Activated CD4-positive, alpha-beta T cell treated with anti-CD3 and anti-CD28 coated beads for 36 hours (primary cell): ENCODE data around the gene SSBP3. TPM values are rescaled to one million over a fixed set of nuclear protein-coding genes. Genes with fewer than 3 reads are reported as not detected.
A peak's percentile ranks its signal among the peaks of the same experiment; 100 is the strongest.

Experiments used
- ATAC-seq: fragments of 200-7000 bp; cut with Tn5 transposase; one replicate; pipeline ENCODE4 v1.10.0; 2021; ENCODE audit warnings: mild to moderate bottlenecking, moderate library complexity
- CTCF ChIA-PET: fragments of 350-600 bp; sonication (Branson Sonifier 250); formaldehyde crosslinking; loops from one replicate; lab custom pipeline; 2021; ENCODE audit warnings: antibody characterized with exemption; lab: Charles Lee
- POLR2A ChIA-PET: fragments of 350-600 bp; sonication (Branson Sonifier 250); formaldehyde crosslinking; loops from one replicate; lab custom pipeline; 2021; ENCODE audit warnings: antibody characterized with exemption, inconsistent platforms; lab: Charles Lee
- DNase-seq: peaks from one replicate; pipeline ENCODE4 v3.0.0-alpha.2; 2020
- H3K27ac Mint-ChIP-seq: one replicate; pipeline ENCODE4 v1.8.0; 2021; ENCODE audit warnings: mixed read lengths
- H3K27me3 Mint-ChIP-seq: one replicate; pipeline ENCODE4 v1.8.0; 2021; ENCODE audit warnings: mixed read lengths
- H3K36me3 Mint-ChIP-seq: one replicate; pipeline ENCODE4 v1.8.0; 2021; ENCODE audit warnings: low read depth, mixed read lengths
- H3K4me1 Mint-ChIP-seq: one replicate; pipeline ENCODE4 v1.8.0; 2021; ENCODE audit warnings: mixed read lengths
- H3K4me3 Mint-ChIP-seq: one replicate; pipeline ENCODE4 v1.8.0; 2021; ENCODE audit warnings: mild to moderate bottlenecking, moderate library complexity, mixed read lengths
- H3K9me3 Mint-ChIP-seq: one replicate; pipeline ENCODE4 v1.8.0; 2021; ENCODE audit warnings: low read depth, mixed read lengths
- intact Hi-C, 2 experiments: fragments of 100-400 bp; cut with DNase I in 1 of 2; cut with micrococcal nuclease in 1 of 2; formaldehyde crosslinking; loops; one replicate each; pipeline versions ENCODE4 v1.14.2 to v1.15.1; 2022 to 2024; cut with DNase I, micrococcal nuclease
- total RNA-seq, 2 experiments: library from RNA; stranded (reverse); gene quantifications; one replicate each; pipeline ENCODE4 v1.2.3, GENCODE V29; 2021

The SSBP3 gene
- total RNA-seq, 2 experiments from 2014 or later: 40.3 to 64.2 TPM

GRCh38 chr1:54410359-54410758, 4.2 kb upstream of the SSBP3 start:
- no peak overlapping the region for H3K4me3 Mint-ChIP-seq
- H3K9me3 Mint-ChIP-seq: no peaks in the 10 kb centered on the region
- CTCF ChIA-PET: interaction anchor here (0.7 kb wide), 1 partner anchor 58 kb away, joined by 3 read pairs; no protein-coding TSS in a partner anchor
- intact Hi-C loops: no loop called here
- POLR2A ChIA-PET: no interaction called here
- peaks cover 38% of the 10 kb centered on the region for H3K4me1 Mint-ChIP-seq
- H3K27ac Mint-ChIP-seq: no peak overlapping the region
- no peaks in the 10 kb centered on the region for H3K36me3 Mint-ChIP-seq
- ATAC-seq (no peak), DNase-seq (no peak)
- no peaks in the 10 kb centered on the region for H3K27me3 Mint-ChIP-seq

GRCh38 chr1:54409156-54410142, 3.3 kb upstream of the SSBP3 start:
- H3K27me3 Mint-ChIP-seq: no peaks in the 10 kb centered on the region
- DNase-seq (peak; percentile 66), ATAC-seq (peak; percentile 70)
- intact Hi-C loops: loop anchor here (2.0 to 10.0 kb wide), 4 partner anchors 37 to 179 kb away; no protein-coding TSS in a partner anchor
- peaks cover 41% of the 10 kb centered on the region for H3K4me1 Mint-ChIP-seq
- H3K9me3 Mint-ChIP-seq: no peaks in the 10 kb centered on the region
- peak overlapping the region; percentile 57 for H3K27ac Mint-ChIP-seq
- H3K4me3 Mint-ChIP-seq: no peak overlapping the region
- ChIA-PET POLR2A (no interaction called here), CTCF (interaction anchor here (0.6 to 0.7 kb wide), 2 partner anchors 51 to 59 kb away, joined by 3 read pairs; no protein-coding TSS in a partner anchor)
- H3K36me3 Mint-ChIP-seq: no peaks in the 10 kb centered on the region

GRCh38 chr1:54408147-54409066, 2.2 kb upstream of the SSBP3 start:
- intact Hi-C loops: loop anchor here (2.0 to 10.0 kb wide), 4 partner anchors 36 to 178 kb away; no protein-coding TSS in a partner anchor
- Mint-ChIP-seq H3K4me3 (no peak overlapping the region), H3K27ac (peak overlapping the region; percentile 64), H3K27me3 (no peaks in the 10 kb centered on the region), H3K36me3 (peaks cover 9% of the 10 kb centered on the region), H3K9me3 (no peaks in the 10 kb centered on the region), H3K4me1 (peaks cover 46% of the 10 kb centered on the region)
- ChIA-PET POLR2A (interaction anchor here (0.5 to 1.8 kb wide), 5 partner anchors 14 to 1002 kb away, joined by 3 to 15 read pairs (median 4); partner anchors contain the start of genes CYB5RL and MRPL37), CTCF (interaction anchor here (0.6 kb wide), 2 partner anchors 52 to 80 kb away, joined by 3 to 4 read pairs; no protein-coding TSS in a partner anchor)
- ATAC-seq: no peak
- peak; percentile 11 for DNase-seq

GRCh38 chr1:54407404-54408146, 1.4 kb upstream of the SSBP3 start:
- peaks cover 17% of the 10 kb centered on the region for H3K36me3 Mint-ChIP-seq
- DNase-seq (peak; percentile 77), ATAC-seq (peak; percentile 20)
- ChIA-PET POLR2A (interaction anchor here (0.5 to 1.8 kb wide), 6 partner anchors 12 to 1002 kb away, joined by 3 to 15 read pairs (median 4); partner anchors contain the start of genes CYB5RL and MRPL37), CTCF (interaction anchor here (0.6 to 1.0 kb wide), 3 partner anchors 31 to 81 kb away, joined by 4 to 7 read pairs (median 4); no protein-coding TSS in a partner anchor)
- H3K9me3 Mint-ChIP-seq: no peaks in the 10 kb centered on the region
- H3K27ac Mint-ChIP-seq: peak overlapping the region; percentile 88
- peak overlapping the region; percentile 76 for H3K4me3 Mint-ChIP-seq
- no peaks in the 10 kb centered on the region for H3K27me3 Mint-ChIP-seq
- peaks cover 48% of the 10 kb centered on the region for H3K4me1 Mint-ChIP-seq
- intact Hi-C loops: loop anchor here (1.0 to 10.0 kb wide), 7 partner anchors 35 to 355 kb away; partner anchors contain the start of genes CYB5RL (in 1 of the 2), MRPL37 (in 1 of the 2), TCEANC2 (in 1 of the 2) and TMEM59 (in 1 of the 2)

- H3K4me1 Mint-ChIP-seq: peaks cover 51% of the 10 kb centered on the region
- no peaks in the 10 kb centered on the region for H3K27me3 Mint-ChIP-seq
- intact Hi-C loops: loop anchor here (1.0 to 10.0 kb wide), 6 partner anchors 35 to 354 kb away; partner anchors contain the start of genes CYB5RL (in 1 of the 2), MRPL37 (in 1 of the 2), TCEANC2 (in 1 of the 2) and TMEM59 (in 1 of the 2)
- DNase-seq (no peak), ATAC-seq (no peak)
- no peaks in the 10 kb centered on the region for H3K9me3 Mint-ChIP-seq
- H3K27ac Mint-ChIP-seq: peak overlapping the region; percentile 88
- CTCF ChIA-PET: interaction anchor here (0.8 to 1.0 kb wide), 2 partner anchors 30 to 80 kb away, joined by 4 to 7 read pairs; no protein-coding TSS in a partner anchor
- peak overlapping the region; percentile 76 for H3K4me3 Mint-ChIP-seq
- peaks cover 21% of the 10 kb centered on the region for H3K36me3 Mint-ChIP-seq
- POLR2A ChIA-PET: interaction anchor here (0.6 to 1.8 kb wide), 3 partner anchors 13 to 207 kb away, joined by 3 to 5 read pairs (median 4); partner anchors contain the start of genes CYB5RL and MRPL37
These were observed 885 bp upstream of the SSBP3 start for GRCh38 chr1:54407154-54407403.

- CTCF ChIA-PET: interaction anchor here (0.7 to 1.2 kb wide), 3 partner anchors 59 to 84 kb away, joined by 3 to 5 read pairs (median 4); no protein-coding TSS in a partner anchor
- POLR2A ChIA-PET: interaction anchor here (0.6 to 0.8 kb wide), 2 partner anchors 207 to 282 kb away, joined by 3 to 4 read pairs; no protein-coding TSS in a partner anchor
- peak overlapping the region; percentile 76 for H3K4me3 Mint-ChIP-seq
These were observed 298 bp downstream of the SSBP3 start for GRCh38 chr1:54405898-54406293.

GRCh38 chr1:54404939-54405897, 976 bp downstream of the SSBP3 start:
- DNase-seq: peak; percentile 41
- POLR2A ChIA-PET: interaction anchor here (0.8 kb wide), 1 partner anchor 206 kb away, joined by 4 read pairs; no protein-coding TSS in a partner anchor
- Mint-ChIP-seq H3K4me3 (peak overlapping the region; percentile 69), H3K9me3 (no peaks in the 10 kb centered on the region), H3K36me3 (peaks cover 40% of the 10 kb centered on the region), H3K27ac (peak overlapping the region; percentile 51), H3K4me1 (peaks cover 70% of the 10 kb centered on the region), H3K27me3 (no peaks in the 10 kb centered on the region)
- intact Hi-C loops: loop anchor here (2.0 to 10.0 kb wide), 7 partner anchors 33 to 568 kb away; partner anchors contain the start of genes NDC1 (in 1 of the 2) and TTC4 (in 1 of the 2)
- ATAC-seq: no peak
- CTCF ChIA-PET: interaction anchor here (0.7 to 1.3 kb wide), 3 partner anchors 72 to 379 kb away, joined by 3 to 4 read pairs (median 3); no protein-coding TSS in a partner anchor

More at GRCh38 chr1:54405898-54406293, 298 bp downstream of the SSBP3 start:
- Mint-ChIP-seq H3K27me3 (no peaks in the 10 kb centered on the region), H3K36me3 (peaks cover 33% of the 10 kb centered on the region), H3K4me1 (peaks cover 63% of the 10 kb centered on the region), H3K9me3 (no peaks in the 10 kb centered on the region), H3K27ac (no peak overlapping the region)
- DNase-seq (no peak), ATAC-seq (no peak)
- intact Hi-C loops: loop anchor here (1.0 to 10.0 kb wide), 10 partner anchors 30 to 353 kb away; partner anchors contain the start of genes CYB5RL (in 2 of the 2), MRPL37 (in 2 of the 2), TCEANC2 (in 2 of the 2) and TMEM59 (in 2 of the 2)

- ChIA-PET CTCF (interaction anchor here (0.7 to 1.3 kb wide), 5 partner anchors 35 to 203 kb away, joined by 3 to 4 read pairs (median 3); no protein-coding TSS in a partner anchor), POLR2A (interaction anchor here (1.2 kb wide), 1 partner anchor 28 kb away, joined by 3 read pairs; no protein-coding TSS in a partner anchor)
- no peaks in the 10 kb centered on the region for H3K9me3 Mint-ChIP-seq
- H3K27ac Mint-ChIP-seq: peak overlapping the region; percentile 51
- intact Hi-C loops: loop anchor here (2.0 to 10.0 kb wide), 5 partner anchors 47 to 567 kb away; partner anchors contain the start of genes NDC1 (in 1 of the 2) and TTC4 (in 1 of the 2)
- H3K27me3 Mint-ChIP-seq: no peaks in the 10 kb centered on the region
- peaks cover 47% of the 10 kb centered on the region for H3K36me3 Mint-ChIP-seq
- peak overlapping the region; percentile 69 for H3K4me3 Mint-ChIP-seq
- peaks cover 71% of the 10 kb centered on the region for H3K4me1 Mint-ChIP-seq
- DNase-seq: no peak
- no peak for ATAC-seq
These were observed 1.9 kb downstream of the SSBP3 start for GRCh38 chr1:54404263-54404662.
